ENCODE measurements around the gene STT3B. TPM values are rescaled to one million over a fixed set of nuclear protein-coding genes. Genes with fewer than 3 reads are reported as not detected.
"Not testable (repeated sequence)": the region's sequence is repeated elsewhere in the genome, so short reads cannot be mapped to it uniquely, and the experiment has no call there.

STT3B gene
- total and polyA plus RNA-seq, 8 donors = 127 to 176 (median 160) TPM

- ATAC-seq = peak; percentile 65
- Histone ChIP-seq H3K36me3 (peaks cover 0 to 42% of the 10 kb centered on the region in 2 donors), H3K27me3 (no peaks in the 10 kb centered on the region), H3K9me3 (no peaks in the 10 kb centered on the region), H3K4me3 (no peak overlapping the region), H3K4me1 (no peaks in the 10 kb centered on the region), H3K27ac (no peak overlapping the region)
- no peak for TF ChIP-seq CTCF (IDR thresholded peaks at IDR 0.05)
- no peak for DNase-seq
- intact Hi-C loops (cut with DNase I) = no loop called here
These were observed 63.5 kb downstream of the STT3B start for GRCh38 chr3:31596176-31596575.

- TF ChIP-seq CTCF (IDR thresholded peaks at IDR 0.05) = no peak
- ATAC-seq (no peak), DNase-seq (no peak)
- no peak overlapping the region for H3K4me3 ChIP-seq
- H3K27me3 ChIP-seq = no peaks in the 10 kb centered on the region
- intact Hi-C loops (cut with DNase I) = no loop called here
- peaks cover 0 to 8% of the 10 kb centered on the region in 2 donors for H3K9me3 ChIP-seq
- H3K4me1 ChIP-seq = no peaks in the 10 kb centered on the region
- no peak overlapping the region for H3K27ac ChIP-seq
- H3K36me3 ChIP-seq = peaks cover 0 to 42% of the 10 kb centered on the region in 2 donors
These were observed 67.7 kb downstream of the STT3B start for GRCh38 chr3:31600431-31600830.

GRCh38 chr3:31605333-31605732 is 72.6 kb downstream of the STT3B start:
- DNase-seq; H3K4me1 ChIP-seq; H3K4me3 ChIP-seq; intact Hi-C loops (cut with DNase I); ATAC-seq; H3K27me3 ChIP-seq; H3K27ac ChIP-seq: not testable (repeated sequence)
- peaks cover 0 to 26% of the 10 kb centered on the region in 2 donors for H3K9me3 ChIP-seq
- H3K36me3 ChIP-seq = peaks cover 0 to 37% of the 10 kb centered on the region in 2 donors

GRCh38 chr3:31606453-31606852 is 73.7 kb downstream of the STT3B start:
- intact Hi-C loops (cut with DNase I) = no loop called here
- Histone ChIP-seq H3K36me3 (peaks cover 0 to 26% of the 10 kb centered on the region in 2 donors), H3K4me1 (no peaks in the 10 kb centered on the region), H3K27ac (no peak overlapping the region), H3K4me3 (no peak overlapping the region), H3K9me3 (peaks cover 0 to 26% of the 10 kb centered on the region in 2 donors), H3K27me3 (no peaks in the 10 kb centered on the region)
- ATAC-seq = no peak
- no peak for TF ChIP-seq CTCF (IDR thresholded peaks at IDR 0.05)
- DNase-seq = no peak

GRCh38 chr3:31610700-31611275 is 78.1 kb downstream of the STT3B start:
- intact Hi-C loops (cut with DNase I) = loop anchor here in 1 of 2 donors (5.0 to 10.0 kb wide), 2 partner anchors 154 to 532 kb away; no protein-coding TSS in a partner anchor
- Histone ChIP-seq H3K27me3 (no peaks in the 10 kb centered on the region), H3K9me3 (peaks cover 0 to 14% of the 10 kb centered on the region in 2 donors), H3K27ac (no peak overlapping the region), H3K4me1 (peaks cover 0 to 24% of the 10 kb centered on the region in 2 donors), H3K4me3 (no peak overlapping the region), H3K36me3 (peaks cover 0 to 15% of the 10 kb centered on the region in 2 donors)
- TF ChIP-seq CTCF (IDR thresholded peaks at IDR 0.05) = peak; percentile 33 to 45
- DNase-seq = peak in 2 of 4 donors; percentile 25 to 42
- ATAC-seq = peak; percentile 83
